DMS 273 (cell line): ENCODE measurements around the gene MAMDC2.
"Not testable (repeated sequence)": the region's sequence is repeated elsewhere in the genome, so short reads cannot be mapped to it uniquely, and the experiment has no call there.

Experiments
- DNase-seq: peaks from one replicate; lab custom pipeline; 2025; ENCODE audit not compliant: unreplicated experiment; lab: John Stamatoyannopoulos, UW

MAMDC2 gene

DNA sequence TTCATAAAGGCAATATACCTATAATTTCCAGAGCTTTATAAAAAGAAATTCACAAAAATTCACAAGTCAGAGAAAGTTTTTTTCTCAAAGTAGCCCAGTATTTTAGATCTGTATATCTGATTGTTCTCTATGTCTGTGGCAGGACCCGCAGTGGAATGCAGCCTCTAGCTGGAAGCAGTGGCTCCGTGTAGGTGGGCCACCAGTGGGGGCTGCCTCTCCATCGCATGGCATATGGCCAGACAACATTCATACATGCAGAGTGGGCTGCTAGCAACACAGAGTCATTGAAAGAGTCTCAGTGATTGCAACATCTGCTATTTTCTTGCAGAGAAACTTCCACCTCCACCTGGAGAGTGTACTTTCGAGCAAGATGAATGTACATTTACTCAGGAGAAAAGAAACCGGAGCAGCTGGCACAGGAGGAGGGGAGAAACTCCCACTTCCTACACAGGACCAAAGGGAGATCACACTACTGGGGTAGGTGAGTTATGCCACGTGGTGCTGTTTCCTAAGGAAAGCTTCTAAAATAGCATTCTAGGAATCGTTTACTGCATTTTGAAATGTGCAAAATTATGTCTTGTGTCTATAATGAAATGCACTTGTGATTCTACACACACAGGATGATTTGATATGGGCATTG is 126.6 kb downstream of the MAMDC2 start:
- DNase-seq: peak; percentile 8

DNA sequence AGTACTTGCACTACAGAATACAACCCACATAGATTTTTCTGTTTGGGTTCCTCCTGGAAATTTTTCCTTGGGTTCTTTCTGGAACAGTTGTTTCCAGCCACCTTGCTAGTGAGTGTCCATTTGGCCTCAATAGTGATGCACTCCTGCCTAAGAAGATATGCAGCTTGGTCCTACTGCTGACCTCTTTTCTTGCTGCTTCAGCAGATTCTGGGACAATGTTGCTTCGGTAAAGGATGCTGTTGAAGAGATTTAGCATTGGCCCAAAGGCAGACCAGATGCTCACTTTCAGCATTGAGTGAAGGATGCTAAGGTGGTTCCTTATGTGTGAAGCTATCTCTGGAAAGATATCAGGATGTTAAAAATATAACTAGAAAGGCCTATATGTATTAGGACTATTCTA is 128.9 kb downstream of the MAMDC2 start:
- DNase-seq: no peak

DNA sequence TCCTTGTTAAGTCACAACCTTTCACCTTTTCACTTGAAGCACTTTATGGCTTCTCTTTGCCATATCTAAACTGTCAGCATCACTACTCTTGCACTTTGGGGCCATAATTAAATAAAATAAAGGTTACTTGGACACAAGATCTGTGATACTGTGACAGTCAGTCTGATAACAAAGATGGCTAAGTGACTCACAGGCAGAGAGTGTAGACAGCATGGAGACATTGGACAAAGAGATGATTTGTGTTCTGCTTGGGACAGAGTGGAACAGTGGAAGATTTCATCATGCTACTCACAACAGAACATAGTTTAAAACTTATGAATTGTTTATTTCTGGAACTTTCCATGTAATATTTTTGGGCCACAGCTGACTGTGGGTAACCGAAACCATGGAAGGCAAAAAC is 133.5 kb downstream of the MAMDC2 start:
- DNase-seq: no peak

DNA sequence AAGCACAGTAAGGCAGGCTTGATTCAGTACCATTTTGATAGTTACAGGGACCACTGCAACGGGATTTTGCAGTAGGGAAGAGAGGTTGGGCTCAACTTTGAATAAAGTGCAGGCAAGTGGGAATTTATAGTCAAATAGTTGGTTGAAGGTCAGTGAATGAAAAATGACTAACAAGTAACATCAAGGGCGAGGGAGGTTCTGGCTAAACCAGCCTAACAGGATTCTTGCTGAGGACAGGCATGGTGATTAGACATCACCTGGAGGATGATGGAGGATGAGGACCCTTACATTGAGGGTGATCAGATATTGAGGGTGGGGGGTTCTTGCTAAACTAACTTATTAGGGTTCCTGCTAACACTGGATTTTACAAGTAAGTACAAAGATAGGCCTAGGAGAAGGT is 149.1 kb downstream of the MAMDC2 start:
- DNase-seq: no peak

DNA sequence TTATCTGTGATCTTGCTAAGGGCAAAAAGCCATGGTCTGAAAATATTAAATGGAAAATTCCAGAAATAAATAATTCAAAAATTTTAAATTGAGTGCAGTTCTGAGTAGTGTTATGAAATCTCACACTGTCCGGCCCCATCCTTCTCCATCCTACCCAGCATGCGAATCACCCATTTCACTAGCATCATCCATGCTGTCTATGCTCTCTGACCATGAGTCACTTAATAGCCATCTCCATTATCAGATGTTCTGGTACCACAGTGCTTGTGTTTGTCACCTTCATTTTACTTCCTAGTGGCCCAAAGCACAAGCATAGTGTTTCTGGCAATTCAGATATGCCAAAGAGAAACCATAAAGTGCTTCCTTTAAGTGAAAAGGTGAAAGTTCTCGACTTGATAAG is 151.8 kb downstream of the MAMDC2 start:
- no peak for DNase-seq

DNA sequence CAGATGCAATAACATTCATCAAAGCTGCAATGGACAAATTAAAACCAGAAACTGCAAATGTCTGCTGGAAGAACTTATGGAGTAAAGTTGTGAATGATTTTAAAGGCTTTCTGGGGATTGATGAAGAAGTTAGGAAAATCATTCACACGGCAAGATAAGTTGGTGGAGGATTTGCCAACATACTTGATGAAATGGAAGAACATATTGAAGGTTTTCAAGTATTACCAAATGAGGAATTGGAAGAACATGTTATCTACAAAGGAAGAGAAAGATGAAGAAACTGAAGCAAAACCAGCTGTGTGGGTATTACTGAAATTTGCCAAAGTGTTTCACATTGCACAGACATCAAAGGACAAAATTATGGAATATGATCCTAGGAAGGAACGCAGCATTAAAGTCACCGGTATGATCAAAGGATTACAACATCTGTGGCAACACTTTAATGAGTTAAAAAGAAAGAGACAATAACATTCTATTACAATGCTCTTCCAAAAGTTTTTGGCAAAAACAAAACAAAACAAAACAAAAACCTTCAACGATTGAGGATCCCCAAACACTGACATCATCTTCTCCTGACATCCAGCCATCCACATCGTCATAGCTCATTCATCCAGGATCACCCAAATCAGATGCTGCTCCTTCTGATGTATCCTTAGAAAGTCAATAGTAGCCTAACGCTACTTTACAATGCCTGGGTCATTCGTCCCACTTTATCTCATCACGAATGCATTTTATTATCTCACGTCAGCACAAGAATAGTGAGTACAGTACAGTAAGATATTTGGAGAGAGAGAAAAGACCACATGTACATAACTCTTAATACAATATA is 153.8 kb downstream of the MAMDC2 start:
- DNase-seq: no peak

DNA sequence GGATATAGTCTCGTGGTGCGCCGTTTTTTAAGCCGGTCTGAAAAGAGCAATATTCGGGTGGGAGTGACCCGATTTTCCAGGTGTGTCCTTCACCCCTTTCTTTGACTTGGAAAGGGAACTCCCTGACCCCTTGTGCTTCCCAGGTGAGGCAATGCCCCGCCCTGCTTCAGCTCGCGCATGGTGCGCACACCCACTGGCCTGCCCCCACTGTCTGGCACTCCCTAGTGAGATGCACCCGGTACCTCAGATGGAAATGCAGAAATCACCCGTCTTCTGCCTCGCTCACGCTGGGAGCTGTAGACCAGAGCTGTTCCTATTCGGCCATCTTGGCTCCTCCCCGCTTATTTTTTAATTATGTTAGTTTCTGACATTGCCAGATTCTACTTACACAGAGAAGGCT is 161.1 kb downstream of the MAMDC2 start:
- DNase-seq: not testable (repeated sequence)

DNA sequence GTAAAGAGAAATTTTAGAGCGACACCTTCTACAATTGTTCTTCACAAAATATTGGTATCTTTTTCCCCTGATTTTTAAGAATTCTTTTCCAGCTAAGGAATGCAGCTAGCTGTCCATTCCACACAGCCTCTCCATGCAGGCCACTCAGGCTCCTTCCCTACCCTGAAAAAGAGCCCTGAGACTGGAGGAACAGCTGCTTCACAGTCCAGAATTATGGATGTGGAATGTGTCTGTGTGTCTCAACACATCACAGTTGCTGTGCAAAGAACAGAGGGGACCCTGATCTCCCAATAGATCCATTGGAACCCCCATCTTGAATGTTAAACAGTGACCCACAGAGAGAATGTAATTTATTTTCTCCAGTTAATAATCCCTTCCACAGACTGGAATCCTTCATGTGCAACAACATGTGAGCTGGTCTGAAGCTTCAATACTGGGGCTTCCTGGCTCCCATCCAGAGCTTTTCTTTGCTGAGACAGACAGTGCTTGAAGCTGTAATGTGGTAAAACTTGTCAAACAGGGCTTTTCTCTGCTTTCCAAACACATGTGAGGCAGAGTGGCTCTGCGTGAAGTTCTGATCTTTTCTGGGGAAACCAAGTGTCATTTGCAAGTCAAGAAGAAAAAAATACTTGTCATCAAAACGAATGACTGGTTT is 161.8 kb downstream of the MAMDC2 start:
- DNase-seq: peak; percentile 5

DNA sequence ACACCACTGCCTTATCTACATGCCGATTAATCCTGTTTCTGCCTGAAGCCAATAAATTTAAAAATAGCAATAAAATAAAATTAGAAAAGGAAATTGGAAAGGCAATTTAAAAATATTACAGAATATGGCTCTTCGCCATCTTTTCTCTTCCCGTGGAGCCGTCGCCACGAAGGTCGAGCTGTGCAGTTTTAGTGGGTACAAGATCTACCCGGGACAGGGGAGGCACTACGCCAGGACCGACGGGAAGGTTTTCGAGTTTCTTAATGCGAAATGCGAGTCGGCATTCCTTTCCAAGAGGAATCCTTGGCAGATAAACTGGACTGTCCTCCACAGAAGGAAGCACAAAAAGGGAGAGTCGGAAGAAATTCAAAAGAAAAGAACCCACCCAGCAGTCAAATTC is 173.4 kb downstream of the MAMDC2 start:
- DNase-seq: no peak

DNA sequence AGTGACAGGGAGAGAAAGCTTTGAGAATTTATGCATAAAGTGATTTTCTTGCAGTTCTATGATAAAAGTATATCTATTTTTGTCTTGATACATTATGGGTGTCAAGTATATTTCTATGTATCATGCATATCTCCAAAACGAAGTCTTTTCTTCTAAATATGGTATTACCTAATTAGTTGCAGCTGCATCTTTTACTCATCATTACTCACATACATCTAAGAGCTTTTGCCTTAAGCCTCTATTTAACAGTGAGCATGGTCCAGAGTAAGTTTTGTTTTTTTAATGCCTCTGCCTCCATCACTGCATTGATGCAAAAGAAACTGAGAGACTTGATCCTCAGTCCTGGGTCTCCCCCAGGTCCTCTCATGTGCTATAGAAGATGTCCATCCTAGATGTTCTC is 175.1 kb downstream of the MAMDC2 start:
- DNase-seq: no peak

DNA sequence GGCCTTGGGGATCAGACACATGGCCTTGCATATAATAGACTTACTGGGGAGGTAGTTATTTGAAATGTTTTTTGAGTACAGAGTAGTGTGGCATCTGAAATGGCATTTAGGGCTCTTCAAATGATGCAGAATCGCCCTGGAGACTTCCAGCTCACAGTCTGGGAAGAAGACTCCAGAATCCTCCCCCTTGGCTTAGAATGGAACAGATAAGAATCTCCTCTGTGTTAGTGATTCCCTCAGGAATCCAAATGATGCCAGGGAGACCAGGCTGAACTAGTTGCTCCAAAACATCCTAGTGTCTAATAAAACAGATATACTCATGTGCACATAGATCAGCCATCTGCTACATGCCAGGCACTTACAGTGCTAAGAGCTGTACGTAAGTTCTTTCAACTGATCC is 176.6 kb downstream of the MAMDC2 start:
- DNase-seq: no peak

DNA sequence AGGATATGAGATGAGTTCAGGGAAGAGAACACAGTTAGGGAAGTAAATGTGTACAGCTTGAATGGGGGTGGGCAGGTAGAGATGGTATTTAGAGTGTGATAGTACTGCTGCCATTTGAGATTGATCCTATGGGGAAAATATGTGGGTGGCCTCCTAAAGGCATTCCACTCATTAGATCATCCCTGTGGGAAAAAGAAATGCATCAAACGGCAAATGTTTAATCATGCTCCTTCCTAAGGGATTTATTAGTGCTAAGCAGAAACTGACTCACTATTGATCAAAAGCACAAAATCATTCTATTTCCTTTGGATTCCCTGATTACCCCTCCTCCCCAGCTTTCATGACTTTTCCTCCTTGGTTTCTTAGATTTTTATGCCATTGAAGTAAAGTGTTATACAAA is 178.7 kb downstream of the MAMDC2 start:
- DNase-seq: no peak

DNA sequence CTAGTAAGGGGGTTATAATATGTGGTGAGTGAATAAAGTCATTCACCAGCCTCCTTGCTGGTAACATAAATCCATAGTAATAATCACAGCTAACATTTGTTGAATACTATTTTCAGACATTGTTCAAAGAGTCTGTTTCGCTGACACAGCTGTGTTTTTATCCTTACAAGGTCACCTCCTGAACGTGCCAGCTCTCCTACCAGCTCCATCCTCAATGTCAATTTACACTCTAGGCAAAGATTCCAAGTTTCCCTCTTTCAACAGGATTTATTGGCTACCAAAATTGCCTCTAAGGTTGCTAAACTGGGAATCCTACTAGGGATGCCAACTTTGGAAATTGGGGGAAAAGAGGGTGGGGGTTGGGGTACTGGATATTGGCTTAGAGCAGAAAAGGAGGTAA is 184.5 kb downstream of the MAMDC2 start:
- DNase-seq: no peak

DNA sequence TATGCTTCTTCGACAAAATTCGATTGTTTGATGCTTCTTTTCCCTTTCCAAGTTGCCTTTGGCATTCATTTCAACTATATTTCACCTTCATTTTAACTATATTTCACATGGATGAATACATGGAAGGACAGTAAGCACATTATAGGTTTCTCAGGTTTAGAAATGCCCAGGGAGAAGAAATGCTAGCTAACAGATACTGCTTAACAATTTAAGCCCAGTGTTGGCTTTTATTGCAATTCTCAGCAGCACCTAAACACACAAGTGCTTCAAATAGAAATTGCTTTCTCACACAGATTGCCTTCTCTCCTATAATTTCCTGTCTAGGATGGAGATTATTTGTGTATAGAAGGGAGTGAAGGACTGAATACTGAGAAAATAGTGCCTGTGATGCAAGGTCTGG is 185.0 kb downstream of the MAMDC2 start:
- no peak for DNase-seq

DNA sequence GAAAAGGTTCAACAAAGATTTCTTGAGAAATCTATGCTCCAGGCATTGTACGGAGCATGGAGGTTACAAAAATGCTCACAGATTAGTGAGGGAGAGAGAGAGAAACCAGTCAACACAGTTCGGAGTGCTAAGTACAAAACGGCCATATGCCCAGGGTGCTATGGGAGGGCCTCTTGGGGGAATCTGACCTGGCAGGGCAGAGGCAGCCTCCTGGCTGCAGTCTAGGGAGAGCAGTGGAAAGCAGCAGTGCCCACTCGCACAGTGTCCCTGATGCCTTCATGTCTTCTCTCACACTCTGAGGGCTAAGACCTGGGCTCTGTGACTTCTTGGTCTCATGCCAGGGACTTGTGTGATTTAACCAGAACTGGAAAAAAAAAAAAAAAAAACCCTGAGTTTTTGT is 185.4 kb downstream of the MAMDC2 start:
- DNase-seq: peak; percentile 43

DNA sequence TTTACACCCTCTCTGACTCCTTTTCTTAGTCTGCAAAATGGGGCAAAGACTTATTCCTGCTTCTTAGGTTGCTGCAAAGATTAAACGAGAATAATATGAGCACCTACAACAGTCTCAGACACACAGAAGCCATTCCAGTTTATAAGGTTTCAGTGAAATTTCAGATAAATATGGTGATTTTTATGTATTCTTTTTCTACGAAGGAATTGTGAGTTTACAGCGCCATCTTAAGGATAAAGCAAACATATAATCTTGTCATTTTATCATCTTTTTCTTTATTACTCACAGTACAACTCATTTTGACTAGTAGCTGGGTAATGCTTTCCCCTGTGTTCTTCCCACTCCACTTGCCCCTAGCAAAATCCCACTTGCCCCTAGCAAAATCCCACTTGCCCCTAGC is 185.9 kb downstream of the MAMDC2 start:
- DNase-seq: peak; percentile 35

DNA sequence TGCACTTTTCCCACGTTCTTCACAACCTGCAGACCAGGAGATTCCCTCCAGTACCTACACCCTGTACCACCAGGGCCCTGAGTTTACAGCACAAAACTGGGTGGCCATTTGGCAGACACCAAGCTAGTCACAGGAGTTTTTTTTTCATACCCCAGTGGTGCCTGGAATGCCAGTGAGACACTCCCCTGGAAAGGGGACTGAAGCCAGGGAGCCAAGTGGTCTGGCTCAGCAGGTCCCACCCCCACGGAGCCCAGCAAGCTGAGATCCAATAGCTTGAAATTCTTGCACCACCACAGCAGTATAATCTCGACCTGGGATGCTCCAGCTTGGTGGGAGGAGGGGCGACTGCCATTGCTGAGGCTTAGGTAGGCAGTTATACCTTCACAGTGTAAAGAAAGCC is 188.8 kb downstream of the MAMDC2 start:
- DNase-seq: no peak

DNA sequence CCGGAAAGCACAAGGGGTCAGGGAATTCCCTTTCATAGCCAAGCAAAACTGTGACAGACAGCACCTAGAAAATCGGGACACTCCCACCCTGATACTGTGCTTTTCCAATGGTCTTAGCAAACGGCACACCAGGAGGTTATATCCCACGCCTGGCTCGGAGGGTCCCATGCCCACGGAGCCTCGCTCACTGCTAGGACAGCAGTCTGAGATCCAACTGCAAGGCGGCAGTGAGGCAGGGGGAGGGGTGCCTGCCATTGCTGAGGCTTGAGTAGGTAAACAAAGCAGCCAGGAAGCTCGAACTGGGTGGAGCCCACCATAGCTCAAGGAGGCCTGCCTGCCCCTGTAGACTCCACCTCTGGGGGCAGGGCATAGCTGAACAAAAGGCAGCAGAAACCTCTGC is 190.6 kb downstream of the MAMDC2 start:
- DNase-seq: not testable (repeated sequence)

DNA sequence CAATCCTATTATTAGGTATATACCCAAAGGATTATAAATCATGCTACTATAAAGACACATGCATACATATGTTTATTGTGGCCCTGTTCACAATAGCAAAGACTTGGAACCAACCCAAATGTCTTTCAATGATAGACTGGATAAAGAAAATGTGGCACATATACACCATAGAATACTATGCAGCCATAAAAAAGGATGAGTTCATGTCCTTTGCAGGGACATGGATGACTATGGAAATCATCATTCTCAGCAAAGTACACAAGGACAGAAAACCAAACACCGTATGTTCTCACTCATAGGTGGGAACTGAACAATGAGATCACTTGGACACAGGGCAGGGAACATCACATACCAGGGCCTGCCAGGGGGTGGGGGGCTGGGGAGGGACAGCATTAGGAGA is 202.3 kb downstream of the MAMDC2 start:
- DNase-seq: not testable (repeated sequence)

DNA sequence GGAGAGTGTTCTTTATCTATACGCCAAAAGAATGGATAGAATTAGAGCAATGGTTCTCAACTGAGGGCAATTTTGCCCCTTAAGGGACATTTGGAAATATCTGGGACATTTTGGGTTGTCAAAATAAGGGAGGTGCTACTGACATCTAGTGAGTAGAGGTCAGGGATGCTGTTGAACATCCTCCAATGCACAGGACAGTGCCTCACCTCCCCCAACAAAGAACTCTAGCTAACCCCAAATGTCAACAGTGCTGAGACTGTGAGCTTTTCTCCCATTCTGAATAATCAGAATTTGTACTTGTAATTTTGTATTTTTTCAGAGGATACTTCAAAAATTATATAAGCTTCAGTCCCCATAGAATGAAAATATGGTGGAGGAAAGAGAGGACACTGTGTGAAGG is 206.6 kb downstream of the MAMDC2 start:
- DNase-seq: no peak

DNA sequence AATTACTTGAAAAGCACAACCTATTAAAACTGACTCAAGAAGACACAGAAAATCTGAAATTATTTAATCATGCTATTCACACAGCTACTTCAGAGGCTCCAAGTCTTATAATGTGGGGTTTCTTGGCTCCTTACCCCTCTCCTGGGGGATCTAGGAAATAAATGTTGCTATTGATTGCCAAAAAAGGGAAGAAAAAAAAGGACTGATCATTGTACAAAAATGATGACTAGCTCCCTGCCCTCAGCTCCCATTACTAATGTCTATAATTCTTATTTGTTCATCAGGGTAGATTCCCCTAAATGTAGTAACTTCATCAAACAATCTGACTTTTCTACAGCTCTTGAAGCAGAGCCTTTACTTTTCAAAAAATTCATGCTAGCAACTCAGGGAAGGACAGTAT is 211.8 kb downstream of the MAMDC2 start:
- DNase-seq: no peak

DNA sequence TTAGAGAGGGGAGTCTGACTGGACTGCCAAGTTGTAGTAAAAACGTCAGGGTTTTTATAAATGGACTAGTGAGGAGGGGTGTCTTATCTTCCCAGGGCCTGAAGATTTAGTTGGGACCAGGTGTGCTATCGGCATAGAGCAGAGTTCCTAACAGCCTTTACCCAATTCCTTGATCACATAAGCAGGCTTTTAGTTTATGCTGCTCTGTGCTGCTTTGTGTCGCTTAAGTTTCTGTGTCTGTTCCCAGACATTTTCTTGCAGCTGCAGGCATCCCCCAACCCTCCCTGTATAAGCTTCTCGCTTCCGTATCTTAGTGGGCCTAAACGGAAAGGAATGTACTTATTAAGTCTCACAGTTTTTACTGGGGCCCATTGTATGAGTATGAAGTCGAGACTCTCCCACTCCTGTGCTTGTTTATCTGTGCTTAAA is 212.5 kb downstream of the MAMDC2 start:
- DNase-seq: no peak
